GM21515 (cell line): ENCODE measurements around the gene GID4.
"Not testable (repeated sequence)": the region's sequence is repeated elsewhere in the genome, so short reads cannot be mapped to it uniquely, and the experiment has no call there.

Source experiments
- ATAC-seq: cut with Tn5 transposase; IDR thresholded peaks from one replicate; pipeline ENCODE4 v1.9.1; 2021; ENCODE audit not compliant: unreplicated experiment

GID4 gene

GRCh38 chr17:18038861-18039534 lies at the start of gene GID4, which contains the start of gene ATPAF2:
TSS of gene GID4 (plus strand) at chr17:18039408. CDS start at chr17:18039465, 57 bp downstream.
TSS of gene ATPAF2 (minus strand) at chr17:18039168. CDS start at chr17:18039013, 155 bp downstream.
- peak; percentile 91 for ATAC-seq

GRCh38 chr17:17989618-17990017 lies 49.6 kb upstream of the GID4 start:
- ATAC-seq: no peak

GRCh38 chr17:17990282-17990681 lies 48.9 kb upstream of the GID4 start:
- ATAC-seq: no peak

GRCh38 chr17:17993366-17993765 lies 45.8 kb upstream of the GID4 start:
- ATAC-seq: no peak

GRCh38 chr17:17993852-17994251 lies 45.4 kb upstream of the GID4 start:
- ATAC-seq: no peak

GRCh38 chr17:17994271-17995069 lies 44.7 kb upstream of the GID4 start:
- ATAC-seq: no peak

- not testable (repeated sequence) for ATAC-seq
These were observed 43.3 kb upstream of the GID4 start for GRCh38 chr17:17995887-17996286.

GRCh38 chr17:17998934-17999333 lies 40.3 kb upstream of the GID4 start:
- ATAC-seq: no peak

- ATAC-seq: no peak
These were observed 39.7 kb upstream of the GID4 start for GRCh38 chr17:17999364-18000029.

GRCh38 chr17:18000030-18000408 lies 39.2 kb upstream of the GID4 start:
- ATAC-seq: no peak

GRCh38 chr17:18002171-18002570 lies 37.0 kb upstream of the GID4 start:
- no peak for ATAC-seq

- ATAC-seq: no peak
These were observed 34.9 kb upstream of the GID4 start for GRCh38 chr17:18004345-18004744.

GRCh38 chr17:18004884-18005305 lies 34.3 kb upstream of the GID4 start:
- ATAC-seq: no peak

- no peak for ATAC-seq
These were observed 33.7 kb upstream of the GID4 start for GRCh38 chr17:18005496-18005895.

GRCh38 chr17:18006495-18007239 lies 32.5 kb upstream of the GID4 start:
- ATAC-seq: no peak

- ATAC-seq: no peak
These were observed 30.5 kb upstream of the GID4 start for GRCh38 chr17:18008496-18009268.

- no peak for ATAC-seq
These were observed 29.4 kb upstream of the GID4 start for GRCh38 chr17:18009609-18010420.

GRCh38 chr17:18011286-18011685 lies 27.9 kb upstream of the GID4 start:
- ATAC-seq: no peak

- ATAC-seq: no peak
These were observed 25.2 kb upstream of the GID4 start for GRCh38 chr17:18014006-18014405.
